AG04450 (cell line): ENCODE results near the gene ARHGEF37. TPM values are rescaled to one million over a fixed set of nuclear protein-coding genes. Genes with fewer than 3 reads are reported as not detected.

Experiments
- CTCF ChIA-PET: fragments of 300-600, 350-600 bp; formaldehyde crosslinking; extraction: SDS; loops from one replicate; lab custom pipeline; 2022; ENCODE audit warnings: antibody characterized with exemption, inconsistent platforms; lab: Charles Lee
- POLR2A ChIA-PET: fragments of 350-600 bp; formaldehyde crosslinking; extraction: SDS; loops from one replicate; lab custom pipeline; 2021; ENCODE audit warnings: antibody characterized with exemption, inconsistent platforms; lab: Yijun Ruan, JAX
- DNase-seq: peaks from one replicate; pipeline ENCODE4 v3.0.0-alpha.2; 2011; ENCODE audit warnings: low read depth, low spot score
- H3K27ac ChIP-seq: one replicate; pipeline ENCODE4 v1.5.1; 2012; ENCODE audit warnings: low read depth, low read length, control low read depth
- H3K27me3 ChIP-seq: one replicate; pipeline ENCODE4 v1.6.0; 2012; ENCODE audit warnings: low read length; ENCODE audit not compliant: control insufficient read depth, insufficient read depth
- H3K4me3 ChIP-seq: 2 replicates; pipeline ENCODE4 v1.5.1; 2011; ENCODE audit warnings: mild to moderate bottlenecking, low read depth, low read length, control low read depth
- H3K9me3 ChIP-seq: 2 replicates; pipeline ENCODE4 v1.5.1; 2012; ENCODE audit warnings: low read length; ENCODE audit not compliant: control insufficient read depth, insufficient read depth
- polyA plus RNA-seq: library from polyadenylated mRNA; depleted of rRNA; stranded (reverse); fragments of >200 nt; gene quantifications from 2 replicates; pipeline ENCODE4 v1.2.3, GENCODE V29; 2011
- TF ChIP-seq, protein P1 (sequence below): IDR thresholded peaks from 2 replicates; pipeline ENCODE4 v1.5.1; 2011; ENCODE audit warnings: low read depth, low read length, control low read depth, inconsistent platforms

The ARHGEF37 gene
- polyA plus RNA-seq, 1 experiment: 0.74 TPM

- TF ChIP-seq, protein P1, sequence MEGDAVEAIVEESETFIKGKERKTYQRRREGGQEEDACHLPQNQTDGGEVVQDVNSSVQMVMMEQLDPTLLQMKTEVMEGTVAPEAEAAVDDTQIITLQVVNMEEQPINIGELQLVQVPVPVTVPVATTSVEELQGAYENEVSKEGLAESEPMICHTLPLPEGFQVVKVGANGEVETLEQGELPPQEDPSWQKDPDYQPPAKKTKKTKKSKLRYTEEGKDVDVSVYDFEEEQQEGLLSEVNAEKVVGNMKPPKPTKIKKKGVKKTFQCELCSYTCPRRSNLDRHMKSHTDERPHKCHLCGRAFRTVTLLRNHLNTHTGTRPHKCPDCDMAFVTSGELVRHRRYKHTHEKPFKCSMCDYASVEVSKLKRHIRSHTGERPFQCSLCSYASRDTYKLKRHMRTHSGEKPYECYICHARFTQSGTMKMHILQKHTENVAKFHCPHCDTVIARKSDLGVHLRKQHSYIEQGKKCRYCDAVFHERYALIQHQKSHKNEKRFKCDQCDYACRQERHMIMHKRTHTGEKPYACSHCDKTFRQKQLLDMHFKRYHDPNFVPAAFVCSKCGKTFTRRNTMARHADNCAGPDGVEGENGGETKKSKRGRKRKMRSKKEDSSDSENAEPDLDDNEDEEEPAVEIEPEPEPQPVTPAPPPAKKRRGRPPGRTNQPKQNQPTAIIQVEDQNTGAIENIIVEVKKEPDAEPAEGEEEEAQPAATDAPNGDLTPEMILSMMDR: no peak
These were observed 57.4 kb downstream of the ARHGEF37 start for GRCh38 chr5:149638546-149639241.

DNA sequence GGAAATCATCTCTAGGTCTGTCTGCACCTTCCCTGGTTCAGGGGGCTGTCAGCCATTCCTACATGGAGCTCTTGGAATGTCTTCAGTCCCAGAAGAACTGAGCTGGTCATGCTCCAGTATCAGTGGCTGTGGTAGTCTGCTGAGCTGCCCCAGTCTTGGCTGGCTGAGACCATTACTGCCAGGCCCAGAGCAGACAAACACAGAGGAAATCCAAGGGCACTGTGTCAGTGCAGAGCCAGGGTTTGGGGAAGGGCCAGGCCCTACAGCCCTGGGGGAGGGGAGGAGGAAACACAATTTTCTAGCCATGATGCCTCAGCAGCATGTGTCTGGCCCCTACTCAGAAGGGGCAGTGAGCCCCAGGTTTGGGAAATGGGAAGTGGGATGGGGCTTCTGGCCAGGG, 58.4 kb downstream of the ARHGEF37 start:
- DNase-seq: no peak
- TF ChIP-seq, protein P1: no peak
- peaks cover 2% of the 10 kb centered on the region for H3K27me3 ChIP-seq
- H3K4me3 ChIP-seq: no peak overlapping the region
- H3K27ac ChIP-seq: no peak overlapping the region
- POLR2A ChIA-PET: interaction anchor here (1.4 kb wide), 1 partner anchor 189 kb away, joined by 3 read pairs; no protein-coding TSS in a partner anchor
- no peaks in the 10 kb centered on the region; the same call in 1 of the 2 replicates for H3K9me3 ChIP-seq
- CTCF ChIA-PET: interaction anchor here (1.2 to 16.1 kb wide), 3 partner anchors 28 to 213 kb away, joined by 3 to 282 read pairs (median 5); no protein-coding TSS in a partner anchor

More at GRCh38 chr5:149638546-149639241, 57.4 kb downstream of the ARHGEF37 start:
- ChIA-PET CTCF (interaction anchor here (1.1 to 16.1 kb wide), 4 partner anchors 8 to 352 kb away, joined by 3 to 282 read pairs (median 8); no protein-coding TSS in a partner anchor), POLR2A (no interaction called here)
- DNase-seq: no peak
- Histone ChIP-seq H3K27ac (no peak overlapping the region), H3K9me3 (no peaks in the 10 kb centered on the region; the same call in 1 of the 2 replicates), H3K4me3 (no peak overlapping the region), H3K27me3 (peaks cover 2% of the 10 kb centered on the region)

DNA sequence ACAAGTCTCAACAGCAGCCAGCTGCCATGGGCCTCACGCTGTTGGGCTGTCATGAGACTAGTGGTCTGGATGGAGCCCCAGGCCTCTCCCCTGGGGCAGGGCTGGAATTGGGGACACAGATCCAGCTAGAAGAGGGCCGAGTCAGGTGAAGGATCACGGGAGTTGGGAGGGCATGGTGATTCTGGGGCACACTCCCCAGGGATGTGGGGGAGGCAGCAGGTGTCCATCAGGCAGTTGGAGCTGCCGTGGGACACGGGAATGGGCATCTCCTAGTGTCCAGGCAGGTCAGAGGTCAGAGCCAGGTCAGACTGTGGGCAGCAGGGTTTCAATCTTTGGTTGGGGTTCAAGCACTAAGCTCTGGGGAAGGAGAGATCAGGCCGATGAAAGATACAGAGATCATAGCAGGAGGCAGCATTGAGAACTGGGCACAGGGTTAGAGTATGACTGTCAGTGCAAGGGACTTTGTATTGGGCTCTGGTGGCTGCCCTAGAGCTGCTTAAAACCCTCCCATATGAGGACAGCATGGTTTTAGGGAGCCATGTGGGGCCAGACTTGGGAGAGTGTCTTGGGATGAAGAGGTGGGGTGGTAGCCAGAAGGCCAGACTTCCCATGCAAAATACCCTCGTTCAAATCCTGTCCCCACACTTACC, 59.2 kb downstream of the ARHGEF37 start:
- Histone ChIP-seq H3K9me3 (no peaks in the 10 kb centered on the region; the same call in 1 of the 2 replicates), H3K27me3 (peaks cover 6% of the 10 kb centered on the region), H3K4me3 (no peak overlapping the region), H3K27ac (no peak overlapping the region)
- CTCF ChIA-PET: interaction anchor here (0.9 to 16.1 kb wide), 6 partner anchors 16 to 212 kb away, joined by 3 to 282 read pairs (median 5); no protein-coding TSS in a partner anchor
- no peak for DNase-seq
- POLR2A ChIA-PET: interaction anchor here (1.4 kb wide), 1 partner anchor 188 kb away, joined by 3 read pairs; no protein-coding TSS in a partner anchor
- TF ChIP-seq, protein P1: no peak

DNA sequence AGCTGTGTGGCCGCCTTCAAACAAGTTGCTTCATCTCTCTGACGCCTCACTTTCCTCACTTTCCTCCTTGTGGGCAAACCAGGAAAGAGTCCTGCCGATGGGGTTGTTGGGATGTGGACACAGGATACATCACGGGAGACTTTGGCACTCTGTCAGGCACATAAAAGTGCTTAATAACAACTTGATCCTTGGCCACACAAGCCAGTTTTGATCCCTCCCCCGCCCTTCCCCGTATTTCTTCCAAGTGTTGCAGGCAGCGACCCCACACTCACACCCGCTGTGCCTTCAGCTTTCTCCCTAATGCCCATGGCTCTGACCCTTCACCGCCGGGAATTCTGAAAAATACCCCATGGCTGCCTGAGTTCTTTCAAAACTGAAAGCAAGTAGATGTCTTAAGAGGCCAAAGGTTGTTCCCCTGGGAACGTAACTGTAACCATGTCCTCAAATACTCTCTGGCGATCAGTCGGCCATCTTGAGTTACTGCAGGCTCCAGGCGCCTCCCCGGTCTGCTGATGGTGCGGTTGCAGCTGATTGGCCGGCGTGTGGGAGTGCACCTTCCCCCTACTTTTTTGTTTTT, 59.8 kb downstream of the ARHGEF37 start:
- H3K27ac ChIP-seq: no peak overlapping the region

More for the DNA sequence above, 59.8 kb downstream of the ARHGEF37 start:
- Histone ChIP-seq H3K9me3 (no peaks in the 10 kb centered on the region; the same call in 1 of the 2 replicates), H3K27me3 (peaks cover 10% of the 10 kb centered on the region), H3K4me3 (no peak overlapping the region)
- POLR2A ChIA-PET: interaction anchor here (0.6 kb wide), 1 partner anchor 413 kb away, joined by 4 read pairs; no protein-coding TSS in a partner anchor
- TF ChIP-seq, protein P1: no peak
- no peak for DNase-seq
- CTCF ChIA-PET: interaction anchor here (0.9 to 16.1 kb wide), 6 partner anchors 17 to 212 kb away, joined by 3 to 282 read pairs (median 4); no protein-coding TSS in a partner anchor
